Neural progenitor cell (in vitro differentiated cells): Measurements from ENCODE around the gene KMT2C.
"Not testable (repeated sequence)": the region's sequence is repeated elsewhere in the genome, so short reads cannot be mapped to it uniquely, and the experiment has no call there.

ENCODE experiments used
- EZH2 ChIP-seq: fragments of 200-600 bp; sonication (generic); IDR thresholded peaks from 2 replicates; pipeline ENCODE4 v1.6.1; 2017; ENCODE audit warnings: antibody characterized with exemption, mild to moderate bottlenecking, moderate library complexity
- EZH2phosphoT487 ChIP-seq: fragments of 200-600 bp; sonication (generic); IDR thresholded peaks from 2 replicates; pipeline ENCODE4 v1.6.1; 2017; ENCODE audit warnings: antibody characterized with exemption
- TF ChIP-seq, protein P1 (sequence below): fragments of 200-600 bp; sonication (generic); IDR thresholded peaks from 2 replicates; pipeline ENCODE4 v1.5.1; 2017; ENCODE audit warnings: antibody characterized with exemption, mild to moderate bottlenecking

DNA sequence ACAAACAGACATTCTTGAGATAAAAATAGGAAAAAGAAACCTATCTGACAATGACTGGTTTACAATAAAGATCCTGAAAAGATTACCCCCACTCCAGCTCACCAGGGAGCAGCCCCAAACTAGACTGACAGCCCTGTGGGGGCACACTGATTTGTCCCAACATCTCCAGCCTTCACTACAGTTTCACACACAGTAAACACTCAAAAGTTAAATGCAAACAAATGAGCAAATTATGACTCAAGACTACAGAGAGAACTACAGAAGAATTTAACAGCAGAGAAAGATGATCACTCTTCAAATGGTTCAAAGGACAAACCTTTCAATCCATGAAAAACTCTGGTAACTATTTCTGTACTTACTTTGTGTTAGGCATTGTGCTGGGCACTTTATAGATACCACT lies 176.2 kb downstream of the KMT2C start:
- TF ChIP-seq, protein P1, sequence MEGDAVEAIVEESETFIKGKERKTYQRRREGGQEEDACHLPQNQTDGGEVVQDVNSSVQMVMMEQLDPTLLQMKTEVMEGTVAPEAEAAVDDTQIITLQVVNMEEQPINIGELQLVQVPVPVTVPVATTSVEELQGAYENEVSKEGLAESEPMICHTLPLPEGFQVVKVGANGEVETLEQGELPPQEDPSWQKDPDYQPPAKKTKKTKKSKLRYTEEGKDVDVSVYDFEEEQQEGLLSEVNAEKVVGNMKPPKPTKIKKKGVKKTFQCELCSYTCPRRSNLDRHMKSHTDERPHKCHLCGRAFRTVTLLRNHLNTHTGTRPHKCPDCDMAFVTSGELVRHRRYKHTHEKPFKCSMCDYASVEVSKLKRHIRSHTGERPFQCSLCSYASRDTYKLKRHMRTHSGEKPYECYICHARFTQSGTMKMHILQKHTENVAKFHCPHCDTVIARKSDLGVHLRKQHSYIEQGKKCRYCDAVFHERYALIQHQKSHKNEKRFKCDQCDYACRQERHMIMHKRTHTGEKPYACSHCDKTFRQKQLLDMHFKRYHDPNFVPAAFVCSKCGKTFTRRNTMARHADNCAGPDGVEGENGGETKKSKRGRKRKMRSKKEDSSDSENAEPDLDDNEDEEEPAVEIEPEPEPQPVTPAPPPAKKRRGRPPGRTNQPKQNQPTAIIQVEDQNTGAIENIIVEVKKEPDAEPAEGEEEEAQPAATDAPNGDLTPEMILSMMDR, result not testable (repeated sequence)
- TF ChIP-seq EZH2phosphoT487, EZH2: not testable (repeated sequence)
